HG03196 (cell line): ENCODE measurements around the gene HBQ1.
"Not testable (repeated sequence)": the region's sequence is repeated elsewhere in the genome, so short reads cannot be mapped to it uniquely, and the experiment has no call there.

ENCODE experiments used
- ATAC-seq: cut with Tn5 transposase; IDR thresholded peaks from one replicate; pipeline ENCODE4 v1.9.1; 2021; ENCODE audit not compliant: unreplicated experiment

HBQ1 gene

DNA sequence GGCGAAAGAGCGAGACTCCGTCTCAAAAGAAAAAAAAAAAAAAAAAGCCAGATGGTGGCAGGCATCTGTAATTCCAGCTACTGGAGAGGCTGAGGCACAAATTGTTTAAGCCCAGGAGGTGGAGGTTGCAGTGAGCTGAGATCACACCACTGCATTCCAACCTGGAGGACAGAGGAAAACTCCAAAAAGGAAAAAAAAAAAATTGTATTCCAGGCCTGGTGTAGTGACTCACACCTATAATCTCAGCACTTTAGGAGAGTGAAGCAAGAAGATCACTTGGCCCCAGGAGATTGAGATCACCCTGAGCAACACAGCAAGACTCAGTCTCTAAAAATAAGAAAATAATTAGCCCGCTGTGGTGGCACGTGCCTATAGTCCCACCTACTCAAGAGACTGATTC, 20.1 kb downstream of the HBQ1 start:
- ATAC-seq: no peak

DNA sequence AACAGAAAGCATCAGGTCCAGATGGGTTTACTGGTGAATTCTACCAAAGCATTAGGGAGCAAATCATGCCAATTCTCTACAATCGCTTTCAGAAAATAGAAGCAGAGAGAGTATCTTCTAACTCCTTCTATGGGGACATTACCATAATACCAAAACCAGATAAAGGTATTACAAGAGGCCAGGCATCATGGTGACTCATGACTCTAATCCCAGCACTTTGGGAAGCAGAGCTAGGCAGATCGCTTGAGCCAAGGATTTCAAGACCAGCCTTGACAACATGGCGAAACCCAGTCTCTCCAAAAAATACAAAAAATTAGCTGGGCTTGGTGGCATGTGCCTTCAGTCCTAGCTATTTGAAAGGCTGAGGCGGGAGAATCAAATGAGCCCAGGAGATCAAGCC, 23.0 kb downstream of the HBQ1 start:
- no peak for ATAC-seq

DNA sequence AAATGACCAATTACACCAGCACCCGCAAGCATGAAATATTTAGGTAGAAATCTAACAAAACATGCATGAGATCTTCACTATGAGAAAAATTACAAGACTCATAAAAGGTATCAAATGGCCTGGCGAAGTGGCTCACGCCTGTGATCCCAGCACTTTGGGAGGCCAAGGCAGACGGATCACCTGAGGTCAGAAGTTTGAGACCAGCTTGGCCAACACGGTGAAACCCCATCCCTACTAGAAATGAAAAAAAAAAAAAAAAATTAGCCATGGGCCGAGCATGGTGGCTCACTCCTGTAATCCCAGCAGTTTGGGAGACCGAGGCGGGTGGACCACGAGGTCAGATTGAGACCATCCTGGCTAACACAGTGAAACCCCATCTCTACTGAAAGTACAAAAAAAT, 23.8 kb downstream of the HBQ1 start:
- not testable (repeated sequence) for ATAC-seq

DNA sequence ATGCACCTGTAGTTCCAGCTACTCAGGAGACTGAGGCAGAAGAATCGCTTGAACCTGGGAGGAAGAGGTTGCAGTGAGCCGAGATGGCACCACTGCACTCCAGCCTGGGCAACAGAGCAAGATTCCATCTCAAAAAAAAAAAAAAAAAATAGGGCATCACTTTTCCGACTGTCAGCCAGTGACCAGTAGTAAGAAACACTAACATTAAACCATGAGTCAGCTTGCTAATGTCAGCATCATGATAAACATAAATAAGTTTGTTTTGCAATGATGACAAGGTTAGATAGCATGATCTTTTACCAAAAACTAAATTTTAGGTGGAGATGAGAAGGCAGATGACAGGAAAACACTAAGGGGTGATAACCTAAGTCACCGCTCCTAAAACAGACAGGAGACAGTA, 29.1 kb downstream of the HBQ1 start:
- not testable (repeated sequence) for ATAC-seq

DNA sequence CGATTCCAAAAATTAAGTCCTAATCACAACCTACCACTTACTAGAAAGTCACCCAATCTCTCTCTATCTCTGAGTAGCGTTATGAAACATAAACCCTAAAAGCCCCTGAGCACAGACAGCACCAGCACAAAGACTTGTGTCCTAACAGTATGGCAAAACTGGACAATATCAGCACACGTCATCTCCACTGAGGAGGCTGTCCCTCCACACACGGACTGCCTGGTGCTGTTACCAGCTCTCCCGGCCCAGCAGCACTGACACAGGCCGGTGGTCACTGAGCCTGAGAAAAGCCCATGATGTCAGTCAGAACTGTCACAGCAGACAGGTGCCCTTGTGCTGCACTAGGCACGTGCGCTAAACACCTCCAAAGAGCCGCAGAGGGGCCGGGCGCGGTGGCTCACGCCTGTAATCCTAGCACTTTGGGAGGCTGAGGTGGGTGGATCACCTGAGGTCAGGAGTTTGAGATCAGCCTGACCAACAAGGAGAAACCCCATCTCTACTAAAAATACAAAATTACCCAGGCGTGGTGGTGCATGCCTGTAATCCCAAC, 31.4 kb downstream of the HBQ1 start:
- not testable (repeated sequence) for ATAC-seq

DNA sequence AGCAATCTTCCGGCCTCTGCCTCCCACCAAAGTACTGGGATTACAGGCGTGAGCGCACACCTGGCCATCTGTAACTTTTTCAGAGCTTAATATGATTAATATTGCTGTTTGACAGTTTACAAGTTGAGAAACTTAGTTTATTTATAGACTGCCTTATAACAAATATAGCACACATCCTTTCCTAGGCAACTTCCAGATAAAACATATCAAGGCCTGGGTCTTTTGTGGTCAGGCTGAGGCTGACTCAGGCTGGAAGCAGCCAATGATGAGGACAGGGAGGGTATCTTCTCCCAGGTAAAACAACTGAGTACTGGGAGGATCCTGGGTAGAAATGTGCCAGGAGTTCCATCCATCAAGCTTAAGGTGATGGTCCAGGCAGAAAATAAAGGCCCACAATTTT, 32.7 kb downstream of the HBQ1 start:
- ATAC-seq: no peak

DNA sequence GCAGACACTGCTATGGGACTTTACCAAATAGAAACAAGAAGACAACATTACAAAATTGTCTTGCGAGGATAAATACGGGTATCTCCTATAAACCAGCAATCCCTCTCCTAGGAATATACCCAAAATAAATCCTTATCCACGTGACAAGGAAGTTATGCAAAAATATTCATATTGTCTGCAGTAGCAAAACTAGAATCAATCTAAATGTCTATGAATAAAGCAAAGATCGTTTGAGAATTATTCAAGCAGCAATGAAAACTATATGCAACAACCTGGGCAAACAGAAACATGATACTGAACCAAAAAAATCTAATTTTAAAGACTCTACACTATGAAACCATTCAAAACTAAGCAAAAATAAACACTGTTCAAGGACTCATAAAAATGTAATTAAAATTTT, 39.8 kb downstream of the HBQ1 start:
- no peak for ATAC-seq

DNA sequence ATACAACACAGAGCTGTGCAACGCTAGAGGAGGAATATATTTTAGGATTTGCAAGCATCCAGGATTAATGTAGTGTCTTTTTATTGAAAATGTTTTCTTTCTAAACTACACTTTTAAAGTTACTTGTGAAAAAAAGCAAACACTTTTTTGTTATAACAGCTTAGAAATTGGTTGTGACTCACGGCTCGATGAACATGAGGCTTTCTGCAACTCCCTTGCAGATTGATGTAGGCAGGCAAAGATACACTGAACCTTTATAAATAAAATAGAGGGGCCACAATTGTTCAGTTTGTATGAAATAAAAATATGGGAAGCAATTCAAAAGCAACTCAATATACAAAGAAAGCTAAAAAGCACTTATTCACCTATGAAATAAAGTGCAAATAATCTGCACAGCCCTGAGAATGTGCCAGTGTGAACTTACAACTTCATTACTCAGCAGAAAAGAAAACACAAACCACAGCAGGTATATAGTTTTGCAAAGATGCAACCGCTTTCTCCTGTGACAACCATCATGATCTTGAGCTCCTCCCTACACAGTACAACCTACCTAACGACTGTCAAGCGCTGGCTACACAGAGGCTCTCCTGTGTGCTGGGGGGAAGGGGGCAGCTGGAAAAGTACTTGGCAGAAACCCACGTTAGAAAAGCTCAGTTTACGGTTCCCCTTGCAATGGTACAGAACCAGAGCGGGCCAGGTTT, 48.0 kb downstream of the HBQ1 start:
- peak; percentile 6 for ATAC-seq

DNA sequence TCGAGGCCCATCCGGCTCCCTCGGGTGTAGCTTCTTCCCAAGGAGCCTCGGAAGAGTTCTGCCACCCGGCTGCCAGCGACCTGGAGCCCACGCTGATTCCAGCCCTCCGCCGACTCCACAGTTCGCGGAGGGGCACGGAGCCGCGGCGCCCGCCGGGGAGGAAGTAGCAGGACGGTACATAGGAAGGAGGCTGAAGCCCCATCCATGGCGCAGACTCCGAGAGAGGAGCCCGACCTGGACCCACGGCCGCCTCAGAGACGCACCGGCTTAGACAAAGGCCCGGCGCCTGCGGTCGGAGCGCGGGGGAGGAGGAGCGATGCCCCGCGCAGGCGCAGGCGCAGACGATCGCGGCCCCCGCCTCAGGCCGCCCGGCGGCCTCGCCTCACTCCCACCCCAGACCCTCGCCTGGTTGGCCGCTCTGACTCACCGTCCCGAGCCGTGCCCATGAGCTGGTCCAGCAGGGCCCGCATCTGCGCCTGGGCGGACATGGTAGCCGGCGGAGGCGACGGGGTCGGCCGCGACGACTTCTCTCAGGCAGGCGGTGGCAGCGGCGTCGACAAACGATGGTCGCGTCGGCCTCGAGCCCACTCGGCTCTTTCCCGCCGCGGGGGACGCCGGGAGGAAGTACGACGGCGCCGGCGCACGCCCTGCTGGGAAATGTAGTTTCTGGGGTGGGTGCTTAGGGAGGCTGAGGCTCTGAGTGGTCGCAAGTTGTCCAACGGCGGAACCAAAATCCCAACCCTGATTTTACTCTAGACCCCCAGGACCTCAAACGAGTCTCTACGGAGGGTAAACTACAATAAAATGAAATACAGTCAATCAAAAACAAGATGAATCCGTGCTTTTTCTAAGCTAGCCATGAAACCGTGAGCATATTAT, 48.8 kb downstream of the HBQ1 start, which contains the start of gene LUC7L:
Gene LUC7L, minus strand, starts transcription at position 598 of the 879 bp plus-strand sequence. Its CDS starts 110 bp downstream, at position 488.
- ATAC-seq: peak; percentile 76

DNA sequence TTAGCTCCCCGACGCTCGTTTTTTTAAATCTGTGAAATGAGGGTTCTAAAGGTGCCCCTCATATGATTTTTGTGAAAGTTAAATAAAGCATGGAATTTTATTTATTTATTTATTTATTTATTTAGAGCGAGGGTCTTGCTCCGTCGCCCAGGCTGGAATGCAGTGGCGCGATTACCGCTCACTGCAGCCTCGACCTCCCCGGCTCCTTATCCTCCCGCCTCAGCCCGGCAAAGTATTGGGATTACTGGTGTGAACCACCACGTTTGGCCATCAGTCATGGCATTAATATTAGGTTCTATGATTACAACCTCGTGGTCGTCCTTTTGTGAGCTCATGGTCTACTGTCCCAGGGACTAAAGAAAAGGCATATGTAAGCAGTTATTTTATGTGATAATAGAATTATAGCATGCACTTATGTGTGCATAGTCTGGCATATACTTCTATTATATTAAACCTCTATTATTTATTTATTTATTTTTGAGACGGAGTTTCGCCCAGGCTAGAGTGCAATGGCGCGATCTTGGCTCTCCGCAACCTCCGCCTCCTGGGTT, 49.5 kb downstream of the HBQ1 start:
- ATAC-seq: no peak

DNA sequence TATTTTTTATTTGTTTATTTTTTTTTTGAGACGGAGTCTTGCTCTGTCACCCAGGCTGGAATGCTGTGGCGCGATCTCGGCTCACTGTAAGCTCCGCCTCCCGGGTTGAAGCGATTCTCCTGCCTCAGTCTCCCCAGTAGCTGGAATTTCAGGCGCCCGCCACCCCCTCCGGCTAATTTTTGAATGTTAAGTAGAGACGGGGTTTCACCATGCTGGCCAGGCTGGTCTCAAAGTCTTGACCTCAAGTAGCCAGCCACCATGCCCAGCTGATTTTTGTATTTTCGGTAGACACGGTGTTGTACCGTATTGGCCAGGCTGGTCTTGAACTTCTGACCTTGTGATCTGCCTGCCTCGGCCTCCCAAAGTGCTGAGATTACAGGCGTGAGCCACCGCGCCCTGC, 50.1 kb downstream of the HBQ1 start:
- ATAC-seq: not testable (repeated sequence)
